Left lung (tissue), 10 donors: ENCODE data around the gene ITGA3. TPM values are rescaled to one million over a fixed set of nuclear protein-coding genes. Genes with fewer than 3 reads are reported as not detected.
A peak's percentile ranks its signal among the peaks of the same experiment; 100 is the strongest.

ENCODE experiments used
- ATAC-seq: fragments of 200-7000 bp; cut with Tn5 transposase; one replicate; pipeline ENCODE4 v1.9.1; 2020; ENCODE audit warnings: moderate library complexity
- DNase-seq, 4 donors: peaks; one replicate each; pipeline ENCODE4 v3.0.0-alpha.2; 2013 to 2020
- H3K27ac ChIP-seq, 2 donors: fragments of 200-600 bp; sonication (generic) in 1 of 2; one replicate each; pipeline versions ENCODE4 v1.5.0 to v1.8.0; 2020 to 2021
- H3K27me3 ChIP-seq, 2 donors: fragments of 200-600 bp; sonication (generic) in 1 of 2; one replicate each; pipeline versions ENCODE4 v1.5.0 to v1.8.0; 2020 to 2021
- H3K36me3 ChIP-seq, 2 donors: fragments of 200-600 bp; sonication (generic) in 1 of 2; one replicate each; pipeline versions ENCODE4 v1.5.0 to v1.8.0; 2020 to 2021
- H3K4me1 ChIP-seq, 2 donors: fragments of 200-600 bp; one replicate each; pipeline ENCODE4 v1.8.0; 2021
- H3K4me3 ChIP-seq, 2 donors: fragments of 200-600 bp; sonication (generic) in 1 of 2; one replicate each; pipeline versions ENCODE4 v1.5.0 to v1.8.0; 2020 to 2021; ENCODE audit warnings: mild to moderate bottlenecking in 1 of 2
- H3K9me3 ChIP-seq, 2 donors: fragments of 200-600 bp; sonication (generic) in 1 of 2; one replicate each; pipeline versions ENCODE4 v1.5.0 to v1.8.0; 2020 to 2021
- intact Hi-C, 2 donors: fragments of 100-400 bp; cut with DNase I; formaldehyde crosslinking; loops; one replicate each; pipeline versions ENCODE4 v1.11.2 to v1.14.2; 2022
- polyA plus RNA-seq, 6 donors: library from polyadenylated mRNA; unstranded; fragments of 120-200 nt; gene quantifications; one replicate each; pipeline ENCODE4 v1.2.1, GENCODE V29; 2013; ENCODE audit not compliant: insufficient read length in 6 of 6
- total RNA-seq, 2 donors: library from RNA; stranded (reverse); fragmentation: NEBNext Ultra II Directional; extraction: Animal tissue kit (Norgen Biotek cat#: 25700); gene quantifications; one replicate each; pipeline ENCODE4 v1.2.1, GENCODE V29; 2021
- TF ChIP-seq, protein P1 (sequence below), 2 donors: fragments of 200-600 bp; sonication (generic) in 1 of 2; IDR thresholded peaks; one replicate each; pipeline versions ENCODE4 v1.5.0 to v1.8.0; 2021; ENCODE audit warnings: antibody characterized with exemption in 2 of 2
- donor health status: DM: no; HTN: yes; CAD: no.
- donor health status: DM: no; HTN: no; CAD: no.

ITGA3 gene
- total and polyA plus RNA-seq, 8 donors = 43.0 to 311 (median 56.5) TPM

DNA sequence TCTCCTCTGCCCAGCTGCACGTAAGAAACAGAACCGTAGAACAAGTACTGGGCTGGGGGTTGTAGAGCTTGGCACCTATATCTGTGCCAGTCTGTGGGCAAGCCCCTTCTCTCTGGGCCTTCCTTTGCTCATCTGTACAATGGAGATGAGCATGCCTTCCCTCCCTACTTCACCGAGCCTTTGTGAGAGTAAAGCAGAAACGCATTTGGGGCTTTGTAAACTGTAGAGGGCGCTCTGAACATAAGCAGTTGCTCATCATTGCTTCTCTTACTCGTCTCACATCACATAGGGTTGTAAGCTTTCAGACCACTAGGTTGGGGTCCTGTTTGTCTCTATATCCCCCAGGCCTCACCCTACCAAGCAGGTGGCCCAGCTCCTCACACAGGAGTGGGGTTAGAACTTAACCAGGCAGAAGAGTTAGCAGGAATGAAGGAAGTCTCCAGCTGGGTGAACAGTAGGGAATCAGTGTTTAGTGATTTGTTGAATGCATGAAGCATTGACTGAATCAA lies 59.0 kb downstream of the ITGA3 start:
- peak; percentile 46 for ATAC-seq
- H3K9me3 ChIP-seq = no peaks in the 10 kb centered on the region
- peaks cover 0 to 8% of the 10 kb centered on the region in 2 donors for H3K36me3 ChIP-seq
- DNase-seq = no peak
- peaks cover 9 to 51% of the 10 kb centered on the region in 2 donors for H3K27me3 ChIP-seq
- H3K4me3 ChIP-seq = no peak overlapping the region
- TF ChIP-seq, protein P1, sequence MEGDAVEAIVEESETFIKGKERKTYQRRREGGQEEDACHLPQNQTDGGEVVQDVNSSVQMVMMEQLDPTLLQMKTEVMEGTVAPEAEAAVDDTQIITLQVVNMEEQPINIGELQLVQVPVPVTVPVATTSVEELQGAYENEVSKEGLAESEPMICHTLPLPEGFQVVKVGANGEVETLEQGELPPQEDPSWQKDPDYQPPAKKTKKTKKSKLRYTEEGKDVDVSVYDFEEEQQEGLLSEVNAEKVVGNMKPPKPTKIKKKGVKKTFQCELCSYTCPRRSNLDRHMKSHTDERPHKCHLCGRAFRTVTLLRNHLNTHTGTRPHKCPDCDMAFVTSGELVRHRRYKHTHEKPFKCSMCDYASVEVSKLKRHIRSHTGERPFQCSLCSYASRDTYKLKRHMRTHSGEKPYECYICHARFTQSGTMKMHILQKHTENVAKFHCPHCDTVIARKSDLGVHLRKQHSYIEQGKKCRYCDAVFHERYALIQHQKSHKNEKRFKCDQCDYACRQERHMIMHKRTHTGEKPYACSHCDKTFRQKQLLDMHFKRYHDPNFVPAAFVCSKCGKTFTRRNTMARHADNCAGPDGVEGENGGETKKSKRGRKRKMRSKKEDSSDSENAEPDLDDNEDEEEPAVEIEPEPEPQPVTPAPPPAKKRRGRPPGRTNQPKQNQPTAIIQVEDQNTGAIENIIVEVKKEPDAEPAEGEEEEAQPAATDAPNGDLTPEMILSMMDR (IDR thresholded peaks at IDR 0.05) = peak; percentile 34 to 46
- H3K27ac ChIP-seq = no peak overlapping the region
- H3K4me1 ChIP-seq = peaks cover 13 to 17% of the 10 kb centered on the region in 2 donors
- intact Hi-C loops = no loop called here

DNA sequence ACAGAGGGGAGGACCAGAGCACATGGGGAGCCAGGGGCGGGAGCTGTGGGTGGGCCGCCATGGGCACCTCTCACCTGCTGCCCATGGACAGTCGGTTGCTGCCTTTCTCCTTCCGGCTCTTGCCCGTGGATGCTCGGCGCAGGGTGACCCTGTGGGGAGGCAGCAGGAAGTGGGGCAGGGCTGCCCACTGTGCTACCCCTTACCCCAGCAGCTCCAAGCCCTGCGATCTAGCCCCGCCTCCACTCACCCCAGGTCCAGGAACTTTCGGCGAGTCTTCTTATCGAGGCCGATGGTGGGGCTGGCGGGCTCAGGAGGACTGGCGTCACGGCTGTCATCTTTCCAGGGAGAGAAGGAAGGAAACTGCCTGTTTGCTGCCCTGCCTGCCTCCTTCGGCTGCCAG lies 59.8 kb downstream of the ITGA3 start:
- DNase-seq (peak in 1 of 4 donors; percentile 67), ATAC-seq (no peak)
- TF ChIP-seq, protein P1 (IDR thresholded peaks at IDR 0.05) = no peak
- no peaks in the 10 kb centered on the region for H3K9me3 ChIP-seq
- peaks cover 13 to 17% of the 10 kb centered on the region in 2 donors for H3K4me1 ChIP-seq
- H3K36me3 ChIP-seq = peaks cover 0 to under 1% of the 10 kb centered on the region in 2 donors
- H3K27me3 ChIP-seq = peaks cover 9 to 51% of the 10 kb centered on the region in 2 donors
- no peak overlapping the region for H3K4me3 ChIP-seq
- H3K27ac ChIP-seq = no peak overlapping the region
- intact Hi-C loops = no loop called here

DNA sequence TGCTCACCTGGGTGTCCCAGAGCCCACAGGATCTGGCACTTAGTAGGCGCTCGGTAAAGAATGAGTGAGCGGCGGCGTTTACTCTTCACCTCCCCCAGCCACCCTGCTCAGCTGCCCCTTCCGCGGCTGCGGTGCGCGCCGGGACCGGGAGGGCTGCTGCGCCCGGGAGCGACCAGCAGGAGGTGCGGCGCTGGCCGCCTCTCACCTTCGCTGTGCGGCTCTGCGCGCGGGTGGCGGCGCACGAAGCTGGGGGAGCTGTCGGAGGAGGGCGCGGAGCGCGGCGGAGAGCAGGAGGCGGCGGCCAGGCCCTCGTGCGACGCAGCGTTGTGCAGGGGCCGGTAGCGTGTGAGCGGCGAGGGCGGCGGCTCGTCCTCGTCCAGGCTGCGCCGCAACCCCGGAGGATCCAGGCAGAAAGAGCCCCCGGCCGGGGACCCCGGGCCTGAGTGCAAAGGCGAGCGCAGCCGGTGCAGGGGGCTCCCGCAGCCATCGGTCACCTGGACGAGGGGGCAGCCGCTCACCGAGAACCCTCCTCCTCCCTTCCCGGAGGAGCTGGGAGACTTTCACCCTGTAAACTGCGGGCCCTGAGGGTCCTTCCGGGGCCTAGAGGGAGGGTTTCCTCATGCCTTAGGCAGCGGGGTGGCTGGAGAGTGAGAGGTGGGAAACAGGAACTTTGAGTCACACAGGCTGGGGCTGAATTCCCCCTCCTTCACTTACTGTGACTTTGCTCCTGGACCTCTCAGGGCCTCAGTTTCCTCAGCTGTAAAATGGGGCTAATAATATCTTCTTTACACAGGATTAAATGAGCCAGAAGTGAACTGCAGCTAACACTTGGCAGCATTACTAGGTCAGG lies 61.5 kb downstream of the ITGA3 start:
- Histone ChIP-seq H3K4me1 (peaks cover 8 to 10% of the 10 kb centered on the region in 2 donors), H3K9me3 (no peaks in the 10 kb centered on the region), H3K36me3 (no peaks in the 10 kb centered on the region), H3K4me3 (peak overlapping the region in 1 of 2 donors; percentile 3), H3K27ac (no peak overlapping the region), H3K27me3 (peaks cover 9 to 51% of the 10 kb centered on the region in 2 donors)
- TF ChIP-seq, protein P1 (IDR thresholded peaks at IDR 0.05) = peak; percentile 41 to 56
- DNase-seq (peak in 3 of 4 donors; percentile 46 to 88 (median 75)), ATAC-seq (peak; percentile 88)
- intact Hi-C loops = no loop called here

DNA sequence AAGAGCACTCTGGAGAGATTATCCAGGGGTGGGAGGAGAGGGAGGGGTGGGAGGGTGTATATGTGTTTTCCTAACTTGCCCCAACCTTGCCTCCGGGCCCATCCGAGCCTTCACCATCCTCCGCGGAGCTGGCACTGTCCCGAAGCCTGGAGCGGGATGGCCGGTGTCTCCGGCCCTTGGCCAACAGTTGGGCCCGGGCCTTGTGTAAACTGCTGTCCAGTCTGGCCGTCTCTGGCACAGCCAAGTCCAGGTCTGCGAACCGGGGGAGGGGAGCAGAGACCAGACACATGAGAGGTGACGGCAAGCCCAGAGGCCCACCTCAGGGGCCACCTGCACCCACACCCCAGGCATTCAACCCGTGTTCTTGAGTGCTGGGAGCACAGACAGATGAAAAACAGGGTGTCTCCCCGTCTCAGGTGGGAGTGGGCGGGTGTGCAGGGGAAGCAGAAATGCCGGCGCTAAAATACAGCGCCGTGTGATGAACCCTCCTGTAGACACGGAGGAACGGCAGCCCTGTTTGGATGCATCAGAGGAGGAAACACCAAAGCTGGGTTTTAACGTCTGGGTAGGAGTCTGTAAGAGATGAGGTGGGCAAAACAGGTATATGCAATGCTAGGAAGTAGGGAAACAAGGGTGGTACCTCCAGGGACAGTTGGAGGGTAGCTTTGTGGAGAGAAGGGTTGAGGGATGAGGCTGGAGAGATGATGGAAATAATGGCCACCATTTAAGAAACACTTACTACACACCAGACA lies 62.3 kb downstream of the ITGA3 start:
- H3K27ac ChIP-seq = no peak overlapping the region
- intact Hi-C loops = no loop called here
- peaks cover 8 to 10% of the 10 kb centered on the region in 2 donors for H3K4me1 ChIP-seq
- H3K4me3 ChIP-seq = no peak overlapping the region
- H3K27me3 ChIP-seq = peaks cover 9 to 53% of the 10 kb centered on the region in 2 donors
- H3K36me3 ChIP-seq = no peaks in the 10 kb centered on the region
- ATAC-seq = no peak
- no peaks in the 10 kb centered on the region for H3K9me3 ChIP-seq
- DNase-seq = no peak
- TF ChIP-seq, protein P1 (IDR thresholded peaks at IDR 0.05) = no peak

DNA sequence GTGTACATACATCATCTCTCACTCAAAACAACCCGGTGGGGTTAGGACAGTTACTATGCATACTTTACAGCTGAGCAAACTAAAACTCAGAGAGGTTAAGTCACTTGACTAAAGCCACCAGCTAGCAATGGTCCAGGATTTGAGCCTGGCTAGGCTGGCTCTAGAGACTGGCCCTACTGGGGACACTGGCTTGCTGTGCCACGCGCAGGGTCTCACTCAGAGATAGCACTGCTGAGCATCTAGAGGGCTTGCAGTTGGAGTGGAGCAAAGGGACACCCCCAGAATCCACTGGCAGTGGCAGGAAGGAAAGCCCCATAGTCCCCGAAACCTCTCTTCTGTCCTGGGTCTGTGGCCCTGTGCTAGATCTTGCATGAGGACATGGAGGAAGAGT lies 62.9 kb downstream of the ITGA3 start:
- Histone ChIP-seq H3K27ac (no peak overlapping the region), H3K9me3 (no peaks in the 10 kb centered on the region), H3K4me1 (peaks cover 8 to 12% of the 10 kb centered on the region in 2 donors), H3K27me3 (peaks cover 9 to 59% of the 10 kb centered on the region in 2 donors), H3K36me3 (no peaks in the 10 kb centered on the region), H3K4me3 (no peak overlapping the region)
- ATAC-seq (no peak), DNase-seq (no peak)
- intact Hi-C loops = no loop called here
- TF ChIP-seq, protein P1 (IDR thresholded peaks at IDR 0.05) = no peak
